HG02642 (cell line): Measurements from ENCODE around the gene YPEL3.
"Not testable (repeated sequence)": the region's sequence is repeated elsewhere in the genome, so short reads cannot be mapped to it uniquely, and the experiment has no call there.

Experiments used
- ATAC-seq: cut with Tn5 transposase; IDR thresholded peaks from one replicate; pipeline ENCODE4 v1.9.1; 2021; ENCODE audit warnings: mild to moderate bottlenecking; ENCODE audit not compliant: unreplicated experiment, poor library complexity

Gene YPEL3

GRCh38 chr16:30096105-30096861, at the start of gene YPEL3:
TSS of gene YPEL3 (minus strand) at chr16:30096213. CDS start at chr16:30095482, 731 bp downstream.
- peak; percentile 55 for ATAC-seq

GRCh38 chr16:30145657-30146056, 49.6 kb upstream of the YPEL3 start:
- no peak for ATAC-seq

GRCh38 chr16:30144917-30145316, 48.9 kb upstream of the YPEL3 start:
- no peak for ATAC-seq

GRCh38 chr16:30144017-30144416, 48.0 kb upstream of the YPEL3 start:
- no peak for ATAC-seq

- ATAC-seq: no peak
Observed at GRCh38 chr16:30143347-30143702, 47.3 kb upstream of the YPEL3 start.

- ATAC-seq: no peak
Observed at GRCh38 chr16:30142672-30143346, 46.8 kb upstream of the YPEL3 start.

GRCh38 chr16:30141750-30142149, 45.7 kb upstream of the YPEL3 start:
- ATAC-seq: no peak

- no peak for ATAC-seq
Observed at GRCh38 chr16:30139583-30140481, 43.8 kb upstream of the YPEL3 start.

- no peak for ATAC-seq
Observed at GRCh38 chr16:30137897-30138296, 41.9 kb upstream of the YPEL3 start.

GRCh38 chr16:30136971-30137605, 41.1 kb upstream of the YPEL3 start:
- no peak for ATAC-seq

- ATAC-seq: no peak
Observed at GRCh38 chr16:30132591-30132990, 36.6 kb upstream of the YPEL3 start.

GRCh38 chr16:30131869-30132475, 36.0 kb upstream of the YPEL3 start:
- ATAC-seq: no peak

GRCh38 chr16:30127993-30128392, 32.0 kb upstream of the YPEL3 start:
- ATAC-seq: no peak

- ATAC-seq: not testable (repeated sequence)
Observed at GRCh38 chr16:30125690-30126089, 29.7 kb upstream of the YPEL3 start.

- ATAC-seq: no peak
Observed at GRCh38 chr16:30124985-30125379, 29.0 kb upstream of the YPEL3 start.

- ATAC-seq: peak; percentile 10
Observed at GRCh38 chr16:30122604-30123160, 26.7 kb upstream of the YPEL3 start.

GRCh38 chr16:30121741-30122571, 25.9 kb upstream of the YPEL3 start:
- no peak for ATAC-seq

- ATAC-seq: no peak
Observed at GRCh38 chr16:30120340-30121105, 24.5 kb upstream of the YPEL3 start.
